ENCODE measurements around the gene SLC35D2.

DNA sequence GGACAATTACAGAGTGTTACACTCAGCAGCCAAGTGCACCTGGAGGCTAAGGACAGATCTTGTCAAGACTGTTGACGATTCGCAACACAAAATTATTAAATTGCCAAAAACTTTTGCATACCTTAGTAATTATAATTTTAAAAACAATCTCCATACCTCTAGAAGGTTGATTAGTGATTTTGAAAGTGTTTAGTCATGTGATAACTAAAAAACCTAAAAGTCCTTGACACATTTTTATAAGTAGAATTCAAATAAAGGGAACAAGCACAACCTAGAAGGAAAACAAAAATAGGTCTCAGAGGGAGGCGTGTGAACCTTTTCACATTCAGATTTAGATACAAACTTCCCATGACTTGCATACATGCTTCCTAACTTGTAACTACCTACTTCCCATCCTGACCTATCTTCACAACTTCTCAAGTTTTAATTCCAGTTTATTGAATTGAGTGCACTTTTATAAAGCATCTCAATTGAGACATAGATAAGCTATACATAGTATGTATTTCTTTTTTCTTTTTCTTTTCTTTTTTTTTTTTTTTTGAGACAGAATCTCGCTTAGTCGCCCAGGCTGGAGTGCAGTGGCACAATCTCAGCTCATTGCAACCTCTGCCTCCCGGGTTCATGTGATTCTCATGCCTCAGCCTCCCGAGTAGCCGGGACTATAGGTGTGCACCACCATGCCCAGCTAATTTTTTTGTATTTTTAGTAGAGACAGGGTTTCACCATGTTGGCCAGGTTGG, 28.8 kb upstream of the SLC35D2 start:
- TF ChIP-seq, protein P1, sequence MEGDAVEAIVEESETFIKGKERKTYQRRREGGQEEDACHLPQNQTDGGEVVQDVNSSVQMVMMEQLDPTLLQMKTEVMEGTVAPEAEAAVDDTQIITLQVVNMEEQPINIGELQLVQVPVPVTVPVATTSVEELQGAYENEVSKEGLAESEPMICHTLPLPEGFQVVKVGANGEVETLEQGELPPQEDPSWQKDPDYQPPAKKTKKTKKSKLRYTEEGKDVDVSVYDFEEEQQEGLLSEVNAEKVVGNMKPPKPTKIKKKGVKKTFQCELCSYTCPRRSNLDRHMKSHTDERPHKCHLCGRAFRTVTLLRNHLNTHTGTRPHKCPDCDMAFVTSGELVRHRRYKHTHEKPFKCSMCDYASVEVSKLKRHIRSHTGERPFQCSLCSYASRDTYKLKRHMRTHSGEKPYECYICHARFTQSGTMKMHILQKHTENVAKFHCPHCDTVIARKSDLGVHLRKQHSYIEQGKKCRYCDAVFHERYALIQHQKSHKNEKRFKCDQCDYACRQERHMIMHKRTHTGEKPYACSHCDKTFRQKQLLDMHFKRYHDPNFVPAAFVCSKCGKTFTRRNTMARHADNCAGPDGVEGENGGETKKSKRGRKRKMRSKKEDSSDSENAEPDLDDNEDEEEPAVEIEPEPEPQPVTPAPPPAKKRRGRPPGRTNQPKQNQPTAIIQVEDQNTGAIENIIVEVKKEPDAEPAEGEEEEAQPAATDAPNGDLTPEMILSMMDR (IDR thresholded peaks at IDR 0.05; ENCODE audit: insufficient read depth, low read length, poor library complexity, severe bottlenecking): no peak
- TF ChIP-seq EZH2phosphoT487 (conservative IDR thresholded peaks at IDR 0.05; ENCODE audit: low read length): no peak

Data from SU-DHL-6 (cell line).